ENCODE results near the gene NOVA2. TPM values are rescaled to one million over a fixed set of nuclear protein-coding genes. Genes with fewer than 3 reads are reported as not detected.

Gene NOVA2
- total and polyA plus RNA-seq, 9 of the 15 experiments (the other 6 are each of a cell fraction or from before 2014, with no cell fraction given), result not detected

DNA sequence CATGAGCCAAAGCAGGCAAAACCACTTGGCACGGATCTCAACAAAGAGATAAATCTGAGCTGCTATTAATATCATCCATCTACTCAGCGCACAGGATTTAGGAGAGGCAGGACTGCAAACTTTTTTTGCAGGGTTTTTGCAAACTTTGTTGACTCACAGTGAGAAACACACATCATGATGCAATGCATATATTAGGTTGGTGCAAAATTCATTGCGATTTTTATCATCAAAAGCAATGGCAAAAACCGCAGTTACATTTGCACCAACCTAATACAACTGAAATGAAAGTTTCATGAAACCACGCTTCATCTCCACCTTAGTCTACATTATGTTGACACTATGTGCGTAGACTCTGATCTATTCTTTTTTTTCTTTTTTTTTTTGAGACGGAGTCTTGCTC, 4.5 kb upstream of the NOVA2 start:
- POLR2A ChIA-PET, result interaction anchor here (0.6 kb wide), 1 partner anchor 45 kb away, joined by 3 read pairs; no protein-coding TSS in a partner anchor
- intact Hi-C loops (cut with micrococcal nuclease), result no loop called here
- no peak for FAIRE-seq
- TF ChIP-seq, protein P1, sequence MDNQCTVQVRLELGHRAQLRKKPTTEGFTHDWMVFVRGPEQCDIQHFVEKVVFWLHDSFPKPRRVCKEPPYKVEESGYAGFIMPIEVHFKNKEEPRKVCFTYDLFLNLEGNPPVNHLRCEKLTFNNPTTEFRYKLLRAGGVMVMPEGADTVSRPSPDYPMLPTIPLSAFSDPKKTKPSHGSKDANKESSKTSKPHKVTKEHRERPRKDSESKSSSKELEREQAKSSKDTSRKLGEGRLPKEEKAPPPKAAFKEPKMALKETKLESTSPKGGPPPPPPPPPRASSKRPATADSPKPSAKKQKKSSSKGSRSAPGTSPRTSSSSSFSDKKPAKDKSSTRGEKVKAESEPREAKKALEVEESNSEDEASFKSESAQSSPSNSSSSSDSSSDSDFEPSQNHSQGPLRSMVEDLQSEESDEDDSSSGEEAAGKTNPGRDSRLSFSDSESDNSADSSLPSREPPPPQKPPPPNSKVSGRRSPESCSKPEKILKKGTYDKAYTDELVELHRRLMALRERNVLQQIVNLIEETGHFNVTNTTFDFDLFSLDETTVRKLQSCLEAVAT (IDR thresholded peaks at IDR 0.05), result no peak
- TF ChIP-seq, protein P2, sequence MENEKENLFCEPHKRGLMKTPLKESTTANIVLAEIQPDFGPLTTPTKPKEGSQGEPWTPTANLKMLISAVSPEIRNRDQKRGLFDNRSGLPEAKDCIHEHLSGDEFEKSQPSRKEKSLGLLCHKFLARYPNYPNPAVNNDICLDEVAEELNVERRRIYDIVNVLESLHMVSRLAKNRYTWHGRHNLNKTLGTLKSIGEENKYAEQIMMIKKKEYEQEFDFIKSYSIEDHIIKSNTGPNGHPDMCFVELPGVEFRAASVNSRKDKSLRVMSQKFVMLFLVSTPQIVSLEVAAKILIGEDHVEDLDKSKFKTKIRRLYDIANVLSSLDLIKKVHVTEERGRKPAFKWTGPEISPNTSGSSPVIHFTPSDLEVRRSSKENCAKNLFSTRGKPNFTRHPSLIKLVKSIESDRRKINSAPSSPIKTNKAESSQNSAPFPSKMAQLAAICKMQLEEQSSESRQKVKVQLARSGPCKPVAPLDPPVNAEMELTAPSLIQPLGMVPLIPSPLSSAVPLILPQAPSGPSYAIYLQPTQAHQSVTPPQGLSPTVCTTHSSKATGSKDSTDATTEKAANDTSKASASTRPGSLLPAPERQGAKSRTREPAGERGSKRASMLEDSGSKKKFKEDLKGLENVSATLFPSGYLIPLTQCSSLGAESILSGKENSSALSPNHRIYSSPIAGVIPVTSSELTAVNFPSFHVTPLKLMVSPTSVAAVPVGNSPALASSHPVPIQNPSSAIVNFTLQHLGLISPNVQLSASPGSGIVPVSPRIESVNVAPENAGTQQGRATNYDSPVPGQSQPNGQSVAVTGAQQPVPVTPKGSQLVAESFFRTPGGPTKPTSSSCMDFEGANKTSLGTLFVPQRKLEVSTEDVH (IDR thresholded peaks at IDR 0.05; ENCODE audit: low read depth, partially characterized antibody), result no peak
- TF ChIP-seq PRPF4 (IDR thresholded peaks at IDR 0.05; ENCODE audit: insufficient read depth, low read depth, low read length, poor library complexity, severe bottlenecking) (no peak), ETV5 (CRISPR knock-in tag; IDR thresholded peaks at IDR 0.05; ENCODE audit: low read depth) (no peak), ZNF583 (CRISPR knock-in tag; IDR thresholded peaks at IDR 0.05) (no peak), ZNF274 (IDR thresholded peaks at IDR 0.05; ENCODE audit: borderline replicate concordance, low read depth, low read length) (no peak), ZNF224 (CRISPR knock-in tag; IDR thresholded peaks at IDR 0.05) (no peak), ATF3 (IDR thresholded peaks at IDR 0.05) (peak; percentile 63), ATF3 (CRISPR knock-in tag; conservative IDR thresholded peaks at IDR 0.05) (no peak), ZNF778 (CRISPR knock-in tag; IDR thresholded peaks at IDR 0.05) (no peak), SOX6 (IDR thresholded peaks at IDR 0.05) (no peak), ID3 (CRISPR knock-in tag; IDR thresholded peaks at IDR 0.05) (no peak), ID3 (tag; IDR thresholded peaks at IDR 0.05) (no peak), ADNP (tag; IDR thresholded peaks at IDR 0.05) (0 out of 2 replicates have a peak, but pooled peaks have one; percentile 5), ATF1 (CRISPR knock-in tag; IDR thresholded peaks at IDR 0.05) (no peak), ATF1 (tag; IDR thresholded peaks at IDR 0.05) (no peak)
- TF ChIP-seq, protein P3, sequence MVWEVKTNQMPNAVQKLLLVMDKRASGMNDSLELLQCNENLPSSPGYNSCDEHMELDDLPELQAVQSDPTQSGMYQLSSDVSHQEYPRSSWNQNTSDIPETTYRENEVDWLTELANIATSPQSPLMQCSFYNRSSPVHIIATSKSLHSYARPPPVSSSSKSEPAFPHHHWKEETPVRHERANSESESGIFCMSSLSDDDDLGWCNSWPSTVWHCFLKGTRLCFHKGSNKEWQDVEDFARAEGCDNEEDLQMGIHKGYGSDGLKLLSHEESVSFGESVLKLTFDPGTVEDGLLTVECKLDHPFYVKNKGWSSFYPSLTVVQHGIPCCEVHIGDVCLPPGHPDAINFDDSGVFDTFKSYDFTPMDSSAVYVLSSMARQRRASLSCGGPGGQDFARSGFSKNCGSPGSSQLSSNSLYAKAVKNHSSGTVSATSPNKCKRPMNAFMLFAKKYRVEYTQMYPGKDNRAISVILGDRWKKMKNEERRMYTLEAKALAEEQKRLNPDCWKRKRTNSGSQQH (CRISPR knock-in tag; IDR thresholded peaks at IDR 0.05), result no peak

More for the DNA sequence above, 4.5 kb upstream of the NOVA2 start:
- Histone ChIP-seq H3K79me2 (ENCODE audit: control insufficient read depth, insufficient read depth, low read length) (no peaks in the 10 kb centered on the region), H3K4me2 (ENCODE audit: insufficient read depth, low read length) (no peak overlapping the region), H3K9ac (ENCODE audit: insufficient read depth in 1 of 2, low read depth in 2 of 2, low read length in 2 of 2) (no peak overlapping the region), H3K4me1 (replicated peaks in 1 of 2; ENCODE audit: control insufficient read depth in 2 of 2, insufficient read depth in 2 of 2, low read length in 2 of 2) (peaks cover 0 to 13% of the 10 kb centered on the region in 2 experiments; a peak in 2 of 5 replicates), H3K9me1 (ENCODE audit: control insufficient read depth, insufficient read depth, low read length) (no peaks in the 10 kb centered on the region), H3K4me3 (no peak overlapping the region), H2AFZ (ENCODE audit: low read depth, low read length) (no peak overlapping the region), H3K36me3 (ENCODE audit: control insufficient read depth, insufficient read depth, low read length) (no peaks in the 10 kb centered on the region), H3K9me3 (replicated peaks; ENCODE audit: control insufficient read depth, insufficient read depth, low read depth, low read length) (no peaks in the 10 kb centered on the region), H3K27ac (ENCODE audit: extremely low read depth, low read depth, low read length) (no peak overlapping the region), H4K20me1 (replicated peaks; ENCODE audit: control insufficient read depth, insufficient read depth, low read length) (no peaks in the 10 kb centered on the region), H3K27me3 (ENCODE audit: control insufficient read depth in 2 of 2, insufficient read depth in 2 of 2, low read length in 2 of 2) (peaks cover 9 to 39% of the 10 kb centered on the region in 2 experiments; a peak in 4 of 5 replicates)
- no TSS peak for BruUV-seq (replicated peaks)
- DNase-seq (ENCODE audit: extremely low read depth in 1 of 4, low spot score in 3 of 4), result no peak
- in situ Hi-C loops (cut with MboI), result no loop called here
- 4% methylated on average over 7 of the region's 7 CpGs for WGBS (ENCODE audit: insufficient coverage, low coverage, missing lambda C conversion rate)
- CTCF ChIA-PET (ENCODE audit: low intra/inter-chr PET ratio), result no interaction called here
- ATAC-seq, result no peak
